Measurements from ENCODE around the gene SLC8A1. TPM values are rescaled to one million over a fixed set of nuclear protein-coding genes. Genes with fewer than 3 reads are reported as not detected.

Gene SLC8A1
- 30.6 TPM for total RNA-seq

DNA sequence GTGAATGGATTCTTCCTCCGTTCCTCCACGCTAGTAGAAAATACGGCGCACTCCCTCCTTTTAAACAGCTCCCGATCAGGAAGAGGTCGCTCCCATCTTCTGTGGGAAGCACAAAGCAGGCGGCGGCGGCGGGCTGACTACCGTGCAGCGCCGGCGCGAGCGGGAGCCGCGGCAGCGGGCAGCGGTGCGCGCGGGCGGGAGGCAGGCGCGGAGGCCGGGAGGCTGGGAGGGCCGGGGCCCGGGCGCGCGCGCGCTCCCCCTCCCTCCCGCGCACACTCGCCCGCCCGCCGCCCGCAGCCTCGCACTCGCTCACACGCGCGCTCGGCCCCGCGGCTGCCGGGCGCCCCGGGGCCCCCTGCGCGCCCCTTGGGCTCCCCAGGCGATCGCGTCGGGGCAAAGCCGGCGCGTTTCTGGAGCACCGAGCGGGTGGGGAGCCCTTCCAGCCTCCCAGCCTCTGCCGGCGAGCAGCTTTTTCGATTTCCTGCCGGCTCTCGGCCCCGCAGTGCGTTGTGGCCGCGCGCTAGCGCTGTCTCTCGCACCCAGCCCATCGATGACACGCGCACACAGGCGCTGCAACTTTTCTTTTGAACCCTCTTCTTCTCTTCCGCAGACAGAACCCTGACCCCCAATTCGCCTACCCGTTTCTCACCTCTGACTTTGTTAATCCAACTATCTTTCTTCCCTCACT is at the start of gene SLC8A1:
Gene SLC8A1 (minus strand): TSS at position 173 of the 688 bp plus-strand sequence.
- peak; percentile 48 for DNase-seq

- no peak for DNase-seq
Observed at GRCh38 chr2:40499437-40499836, 47.5 kb upstream of the SLC8A1 start.

GRCh38 chr2:40497251-40497859 is 45.5 kb upstream of the SLC8A1 start:
- no peak for DNase-seq

DNA sequence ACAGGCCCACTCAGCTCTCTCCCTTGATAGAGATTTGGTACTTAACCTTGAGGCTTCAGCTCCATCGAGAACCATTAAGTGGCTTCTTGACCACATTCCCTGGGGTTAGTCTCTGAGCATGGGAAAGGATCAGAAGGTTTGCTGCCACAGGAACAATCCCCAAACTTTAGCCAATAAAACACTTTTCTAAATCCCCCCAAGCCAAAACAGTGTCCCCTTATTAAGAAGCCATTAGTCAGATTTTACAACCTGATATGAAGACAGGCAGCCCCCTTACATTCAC is 37.7 kb upstream of the SLC8A1 start:
- DNase-seq, result no peak

DNA sequence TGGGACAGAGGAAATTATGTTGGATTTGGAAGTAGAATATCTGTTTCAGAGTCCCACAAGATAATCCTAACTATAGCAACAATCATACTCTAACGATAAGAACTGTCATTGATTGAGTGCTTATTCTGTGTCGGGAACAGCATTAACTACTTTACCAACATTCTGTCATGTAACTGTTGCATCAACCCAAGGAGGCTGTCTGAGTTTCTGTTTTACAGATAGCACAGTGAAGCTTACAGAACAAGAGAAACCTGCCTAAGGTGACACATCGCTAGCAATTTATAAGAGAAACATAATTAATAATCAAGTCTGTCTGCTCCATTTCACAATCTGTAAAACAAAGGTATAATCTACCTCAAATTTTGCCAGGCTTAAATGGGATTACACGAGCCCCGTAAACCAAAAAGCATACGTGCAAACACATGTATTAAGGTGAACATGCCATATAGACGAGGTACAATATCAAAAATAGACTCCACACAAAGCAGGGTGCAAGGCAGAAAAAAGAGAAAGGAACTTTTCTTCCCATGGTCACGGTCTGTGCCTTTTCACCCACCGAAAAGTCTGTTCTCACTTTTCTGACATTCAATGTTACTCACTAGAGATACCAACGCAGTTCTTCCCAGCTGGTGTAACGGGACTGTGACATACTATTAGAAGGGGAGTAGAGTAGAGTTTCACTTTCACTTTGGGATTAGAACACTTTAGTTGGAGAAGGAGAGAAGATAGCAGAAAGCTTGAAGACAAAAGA is 37.2 kb upstream of the SLC8A1 start:
- DNase-seq, result peak; percentile 10

DNA sequence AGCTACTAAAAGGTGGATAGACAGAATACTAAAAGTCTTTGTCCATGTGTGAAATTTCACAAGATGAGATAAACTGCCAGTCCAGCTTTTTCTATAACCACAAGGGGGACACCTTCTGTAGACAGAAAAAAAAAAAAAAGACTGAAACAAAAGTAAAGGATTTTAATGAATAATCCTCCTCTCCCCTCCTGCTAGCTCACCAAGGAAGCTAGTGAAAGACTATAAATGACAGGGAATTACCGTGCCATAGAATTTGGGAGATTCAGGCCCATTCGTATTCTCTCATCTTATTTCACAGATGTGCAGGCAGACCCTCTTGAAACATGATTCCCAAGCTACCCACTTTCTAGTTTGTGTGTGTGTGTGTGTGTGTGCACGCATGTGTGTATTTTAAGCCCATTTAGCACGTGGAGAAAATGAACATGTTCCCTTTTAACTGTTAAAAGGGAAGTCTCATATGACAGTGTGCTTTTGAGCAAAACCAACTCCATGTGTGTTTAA is 36.3 kb upstream of the SLC8A1 start:
- DNase-seq, result peak; percentile 36

- peak; percentile 16 for DNase-seq
Observed at GRCh38 chr2:40487602-40488001, 35.7 kb upstream of the SLC8A1 start.

- DNase-seq, result no peak
Observed at GRCh38 chr2:40485854-40486253, 34.0 kb upstream of the SLC8A1 start.

- DNase-seq, result no peak
Observed at GRCh38 chr2:40485318-40485717, 33.4 kb upstream of the SLC8A1 start.

- DNase-seq, result no peak
Observed at GRCh38 chr2:40483549-40484243, 31.8 kb upstream of the SLC8A1 start.

- no peak for DNase-seq
Observed at GRCh38 chr2:40480596-40480995, 28.7 kb upstream of the SLC8A1 start.

GRCh38 chr2:40480073-40480472 is 28.2 kb upstream of the SLC8A1 start:
- no peak for DNase-seq

DNA sequence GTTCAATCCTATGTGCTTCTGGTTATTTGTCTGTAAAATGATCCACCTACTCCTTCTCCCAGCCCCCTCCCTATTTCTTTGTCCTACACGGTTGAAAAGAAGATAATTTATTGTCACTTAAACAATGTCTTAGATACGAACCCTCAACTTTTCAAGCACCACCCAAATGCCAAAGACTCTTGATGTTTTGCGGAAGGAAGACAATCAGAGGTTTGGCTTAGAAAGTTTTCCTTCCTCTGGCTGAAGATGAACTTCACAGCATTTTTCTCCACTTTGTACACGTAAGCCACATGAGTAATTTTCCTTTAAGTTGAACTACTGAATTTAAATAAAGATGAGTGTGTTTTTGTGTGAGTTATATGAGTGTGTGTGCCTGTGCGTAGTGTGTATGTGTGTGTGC is 25.5 kb upstream of the SLC8A1 start:
- DNase-seq, result no peak

GRCh38 chr2:40476436-40476835 is 24.5 kb upstream of the SLC8A1 start:
- DNase-seq, result no peak

GRCh38 chr2:40474306-40474705 is 22.4 kb upstream of the SLC8A1 start:
- no peak for DNase-seq

DNA sequence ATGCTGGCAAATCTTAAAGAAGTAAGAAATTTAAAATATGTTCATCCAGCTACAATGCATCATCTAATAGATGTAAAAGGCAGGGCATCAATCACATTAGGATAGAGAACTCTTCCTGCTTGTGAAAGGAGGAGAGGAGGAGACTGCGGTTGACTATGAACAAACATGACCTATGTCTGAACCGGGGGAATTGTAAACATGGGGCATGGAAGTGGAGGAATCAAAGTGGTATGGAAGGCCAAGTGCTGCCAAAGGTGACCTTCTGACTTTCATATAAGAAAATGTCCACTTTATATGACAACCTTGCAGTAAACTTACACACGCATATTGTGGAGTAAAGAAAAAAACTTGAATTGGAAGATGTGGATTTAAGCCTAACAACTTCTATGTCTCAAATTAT is 20.0 kb upstream of the SLC8A1 start:
- DNase-seq, result no peak

DNA sequence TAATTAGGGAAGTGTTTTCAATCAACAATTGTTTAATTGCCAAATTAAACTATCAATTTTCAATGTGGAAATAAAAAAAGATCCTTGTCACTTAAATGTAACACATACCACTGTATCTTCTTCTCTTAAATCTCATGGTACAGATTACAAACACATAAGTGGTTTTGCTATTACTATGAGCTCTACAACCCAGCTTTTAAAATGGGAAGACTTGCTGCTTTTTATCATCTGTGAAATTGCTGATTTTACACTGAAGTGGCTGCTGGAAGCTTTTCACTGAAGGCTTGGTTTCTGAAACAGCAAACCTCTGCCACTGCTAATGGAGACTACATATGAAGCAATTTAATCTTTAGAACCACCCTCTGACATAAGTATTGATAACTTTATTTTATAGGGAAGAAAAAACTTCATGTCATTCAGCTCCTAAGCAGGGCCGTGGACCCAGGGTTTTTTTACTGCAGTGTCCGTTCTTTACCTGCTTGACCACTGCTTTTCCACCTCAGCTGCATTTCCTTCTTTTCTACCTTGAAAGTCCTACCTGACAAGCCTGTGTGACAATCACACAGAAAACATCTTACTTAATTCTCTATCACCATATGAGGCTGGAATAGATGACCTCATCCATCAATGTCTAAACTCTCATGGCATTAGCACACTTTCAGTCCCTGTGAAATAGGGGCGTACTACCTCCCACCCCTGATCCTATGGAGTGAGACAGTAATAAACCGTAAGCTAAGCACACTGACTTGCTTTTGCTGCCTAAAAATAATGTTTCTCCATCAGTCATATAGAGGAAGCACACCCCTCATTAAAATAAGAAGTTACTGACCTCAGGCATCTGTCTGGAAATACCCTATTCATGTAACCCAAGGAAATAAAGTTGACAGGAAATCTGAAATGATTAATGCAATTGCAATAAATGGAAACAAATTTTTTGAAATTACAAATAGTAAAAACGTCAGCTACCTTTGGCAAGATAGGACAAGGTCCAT is 19.2 kb upstream of the SLC8A1 start:
- peak; percentile 72 for DNase-seq

- DNase-seq, result no peak
Observed at GRCh38 chr2:40466935-40467572, 15.2 kb upstream of the SLC8A1 start.

GRCh38 chr2:40466332-40466906 is 14.5 kb upstream of the SLC8A1 start:
- no peak for DNase-seq

- no peak for DNase-seq
Observed at GRCh38 chr2:40463112-40463511, 11.2 kb upstream of the SLC8A1 start.

All from tongue (tissue), 2 donors.